A673 (cell line): ENCODE results near the gene SLC6A12. TPM values are rescaled to one million over a fixed set of nuclear protein-coding genes. Genes with fewer than 3 reads are reported as not detected.

Experiments used
- BruUV-seq: library from RNA; stranded (reverse); fragments of 400-500 nt; replicated peaks from 2 replicates; lab custom pipeline; 2021; lab: Mats Ljungman, UMichigan
- CTCF ChIA-PET: fragments of 300-600 bp; sonication (Branson Sonifier 250); formaldehyde crosslinking; loops from one replicate; lab custom pipeline; 2022; ENCODE audit warnings: antibody characterized with exemption; lab: Charles Lee
- POLR2A ChIA-PET: fragments of 300-600 bp; sonication (Branson Sonifier 250); formaldehyde crosslinking; loops from one replicate; lab custom pipeline; 2022; ENCODE audit warnings: antibody characterized with exemption; ENCODE audit not compliant: low non-redundant PET; lab: Charles Lee
- DNase-seq: peaks from one replicate; pipeline ENCODE4 v3.0.0-alpha.2; 2015; ENCODE audit warnings: low spot score
- H3K27ac ChIP-seq: fragments of 200-600 bp; sonication (generic); 2 replicates; pipeline ENCODE4 v1.5.1; 2016; ENCODE audit warnings: mixed run types, low read depth, mild to moderate bottlenecking, mixed read lengths, antibody characterized with exemption, low read length; ENCODE audit not compliant: poor library complexity, severe bottlenecking
- H3K27me3 ChIP-seq: fragments of 200-600 bp; sonication (generic); replicated peaks from 2 replicates; pipeline ENCODE4 v1.6.1; 2017; ENCODE audit warnings: mixed run types, low read depth, mild to moderate bottlenecking, mixed read lengths, antibody characterized with exemption, low read length; ENCODE audit not compliant: insufficient read depth, poor library complexity
- H3K36me3 ChIP-seq: fragments of 200-600 bp; sonication (generic); 2 replicates; pipeline ENCODE4 v1.6.1; 2016; ENCODE audit warnings: mixed run types, mild to moderate bottlenecking, mixed read lengths, antibody characterized with exemption, low read length; ENCODE audit not compliant: insufficient read depth, poor library complexity, severe bottlenecking
- H3K4me1 ChIP-seq: fragments of 200-600 bp; sonication (generic); 2 replicates; pipeline ENCODE4 v1.6.1; 2017; ENCODE audit warnings: mixed run types, mild to moderate bottlenecking, mixed read lengths, antibody characterized with exemption, low read length; ENCODE audit not compliant: insufficient read depth, poor library complexity, severe bottlenecking
- H3K4me3 ChIP-seq: fragments of 200-600 bp; sonication (generic); 2 replicates; pipeline ENCODE4 v1.5.1; 2016; ENCODE audit warnings: low read depth, mixed run types, mild to moderate bottlenecking, mixed read lengths, low read length; ENCODE audit not compliant: poor library complexity, severe bottlenecking
- H3K9me3 ChIP-seq: fragments of 200-600 bp; sonication (generic); 2 replicates; pipeline ENCODE4 v1.6.1; 2016; ENCODE audit warnings: mixed run types, low read depth, mild to moderate bottlenecking, mixed read lengths, antibody characterized with exemption, low read length; ENCODE audit not compliant: poor library complexity, severe bottlenecking
- CTCF ChIP-seq: fragments of 300-800, 200-600 bp; sonication (generic); conservative IDR thresholded peaks from 2 replicates; pipeline ENCODE4 v1.5.1; 2017; ENCODE audit warnings: low read depth, mild to moderate bottlenecking, antibody characterized with exemption, low read length, moderate library complexity, mixed read lengths
- EZH2 ChIP-seq: fragments of 200-600 bp; sonication (generic); IDR thresholded peaks from 2 replicates; pipeline ENCODE4 v1.6.1; 2017; ENCODE audit warnings: borderline replicate concordance, low read depth, mild to moderate bottlenecking, mixed read lengths, antibody characterized with exemption, low read length; ENCODE audit not compliant: poor library complexity, severe bottlenecking
- intact Hi-C: fragments of 100-400 bp; cut with micrococcal nuclease; formaldehyde crosslinking; loops from one replicate; pipeline ENCODE4 v1.10.0; 2022; ENCODE audit not compliant: unreplicated experiment
- total RNA-seq: library from RNA; stranded (reverse); gene quantifications from 2 replicates; pipeline ENCODE4 v1.2.3, GENCODE V29; 2021

Gene SLC6A12
- total RNA-seq, 1 experiment from 2014 or later = not detected

DNA sequence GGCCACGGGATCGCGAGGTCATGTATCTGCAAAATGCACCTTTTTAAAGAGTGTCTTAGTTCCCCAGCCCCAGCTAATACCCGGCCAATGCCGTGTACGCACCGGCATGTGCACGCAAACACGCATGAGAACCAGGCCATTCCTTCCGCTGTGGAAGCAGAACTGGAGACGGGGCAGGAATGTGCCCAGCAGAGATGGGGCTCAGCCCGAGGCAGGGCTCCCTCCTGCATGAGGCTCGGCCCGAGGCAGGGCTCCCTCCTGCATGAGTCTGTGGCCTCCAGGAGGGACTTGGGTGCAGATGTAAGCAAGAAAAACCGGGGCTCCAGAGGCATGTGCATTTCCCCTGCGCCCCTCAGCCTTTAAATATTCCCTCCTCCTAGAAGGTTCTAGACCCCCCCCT is 38.2 kb downstream of the SLC6A12 start:
- H3K36me3 ChIP-seq = no peaks in the 10 kb centered on the region
- no peak for TF ChIP-seq CTCF
- no peak for TF ChIP-seq EZH2
- BruUV-seq = no TSS peak
- ChIA-PET CTCF (no interaction called here), POLR2A (no interaction called here)
- intact Hi-C loops = no loop called here
- DNase-seq = no peak
- H3K9me3 ChIP-seq = no peaks in the 10 kb centered on the region
- H3K27ac ChIP-seq = no peak overlapping the region
- H3K4me1 ChIP-seq = peaks cover 3% of the 10 kb centered on the region
- no peak overlapping the region for H3K4me3 ChIP-seq
- no peaks in the 10 kb centered on the region for H3K27me3 ChIP-seq

DNA sequence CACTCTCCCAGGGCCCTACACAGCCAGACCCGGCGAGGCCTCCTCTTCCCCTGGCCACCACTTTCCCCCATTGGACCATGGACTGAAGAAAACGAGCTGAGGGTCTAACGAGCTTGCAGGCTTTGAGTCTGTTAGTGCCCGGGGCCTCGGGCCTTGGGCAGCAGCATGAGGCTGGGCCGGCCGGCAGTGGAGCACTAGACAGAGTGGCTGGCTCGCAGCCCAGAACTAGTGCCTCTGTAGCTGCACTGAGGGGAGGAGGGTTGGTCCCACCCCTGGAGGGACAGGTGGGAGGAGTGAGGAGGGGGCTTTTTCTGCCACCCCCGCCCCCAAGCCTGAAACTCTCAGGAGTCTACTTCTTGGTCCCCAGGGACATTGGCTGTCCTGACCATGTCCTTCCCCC is 38.7 kb downstream of the SLC6A12 start:
- H3K27me3 ChIP-seq = no peaks in the 10 kb centered on the region
- BruUV-seq = no TSS peak
- H3K4me3 ChIP-seq = no peak overlapping the region
- no peaks in the 10 kb centered on the region for H3K9me3 ChIP-seq
- H3K4me1 ChIP-seq = peaks cover 9% of the 10 kb centered on the region
- DNase-seq = no peak
- TF ChIP-seq CTCF (no peak), EZH2 (no peak)
- no peak overlapping the region for H3K27ac ChIP-seq
- ChIA-PET POLR2A (no interaction called here), CTCF (no interaction called here)
- H3K36me3 ChIP-seq = no peaks in the 10 kb centered on the region
- intact Hi-C loops = no loop called here

- Histone ChIP-seq H3K27ac (no peak overlapping the region), H3K9me3 (no peaks in the 10 kb centered on the region), H3K4me1 (peaks cover 13% of the 10 kb centered on the region), H3K27me3 (no peaks in the 10 kb centered on the region), H3K36me3 (no peaks in the 10 kb centered on the region), H3K4me3 (no peak overlapping the region)
- ChIA-PET CTCF (no interaction called here), POLR2A (no interaction called here)
- intact Hi-C loops = no loop called here
- DNase-seq = no peak
- TF ChIP-seq EZH2 (no peak), CTCF (no peak)
- BruUV-seq = no TSS peak
These were observed 39.4 kb downstream of the SLC6A12 start for GRCh38 chr12:174596-174995.
